ENCODE data around the gene MYO3A. TPM values are rescaled to one million over a fixed set of nuclear protein-coding genes. Genes with fewer than 3 reads are reported as not detected.
"Not testable (repeated sequence)": the region's sequence is repeated elsewhere in the genome, so short reads cannot be mapped to it uniquely, and the experiment has no call there.

MYO3A gene
- total RNA-seq, 1 experiment from 2014 or later = not detected

DNA sequence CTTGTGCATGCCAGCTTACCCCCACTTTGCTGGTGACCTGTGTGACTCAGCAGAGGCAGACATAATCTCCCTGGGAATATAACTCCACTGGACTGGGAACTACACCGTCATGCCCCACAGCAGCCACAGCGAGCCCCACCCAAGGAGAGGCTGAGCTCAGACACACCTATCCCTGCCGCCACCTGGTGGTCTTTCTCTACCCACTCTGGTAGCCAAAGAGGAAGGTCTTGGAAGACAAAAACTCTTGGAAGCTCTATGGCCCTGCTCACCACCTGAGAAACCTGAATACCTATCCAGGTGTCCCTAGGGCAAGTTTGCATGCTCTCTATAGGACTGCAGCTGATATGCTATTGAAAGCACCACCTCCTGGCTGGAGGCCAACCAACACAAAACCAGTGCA lies 48.1 kb downstream of the MYO3A start:
- DNase-seq (ENCODE audit: low read depth) = no peak

DNA sequence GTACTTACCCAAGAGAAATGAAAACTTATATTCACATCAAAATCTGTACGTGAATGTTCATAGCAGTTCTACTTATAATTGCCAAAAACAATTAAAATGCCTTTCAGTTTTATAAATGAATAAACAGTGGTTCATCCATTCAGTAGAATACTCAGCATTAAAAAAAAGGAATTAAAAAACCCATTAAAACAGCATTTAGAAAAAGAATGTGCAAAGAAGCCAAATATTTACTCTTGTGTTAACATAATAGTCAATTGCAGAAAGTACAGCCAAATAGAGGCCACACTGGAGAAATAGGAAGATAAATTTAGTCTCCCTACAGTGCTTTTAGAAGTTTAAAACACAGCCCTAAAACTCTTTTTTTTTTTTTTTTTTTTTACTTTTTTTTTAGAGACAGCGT lies 54.6 kb downstream of the MYO3A start:
- no peak for DNase-seq (ENCODE audit: low read depth)

DNA sequence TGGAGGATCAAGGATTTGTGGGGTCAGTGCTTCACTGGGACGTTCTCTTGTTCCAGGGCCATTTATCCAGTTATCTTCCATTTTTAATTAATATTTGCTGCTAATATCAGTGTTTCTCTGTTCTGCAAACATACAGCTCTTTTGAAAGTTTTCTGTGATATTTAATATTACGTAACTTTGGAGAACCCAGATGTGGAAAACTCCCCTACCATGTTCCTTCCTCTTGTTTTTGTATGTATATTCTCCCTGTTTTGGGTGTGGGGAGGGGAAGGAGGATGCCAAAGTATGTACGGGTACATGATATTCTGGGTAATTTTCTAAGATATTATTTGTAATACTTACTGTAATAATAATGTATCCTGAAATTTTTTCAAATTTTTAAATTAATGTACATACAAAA lies 55.9 kb downstream of the MYO3A start:
- DNase-seq (ENCODE audit: low read depth) = no peak

DNA sequence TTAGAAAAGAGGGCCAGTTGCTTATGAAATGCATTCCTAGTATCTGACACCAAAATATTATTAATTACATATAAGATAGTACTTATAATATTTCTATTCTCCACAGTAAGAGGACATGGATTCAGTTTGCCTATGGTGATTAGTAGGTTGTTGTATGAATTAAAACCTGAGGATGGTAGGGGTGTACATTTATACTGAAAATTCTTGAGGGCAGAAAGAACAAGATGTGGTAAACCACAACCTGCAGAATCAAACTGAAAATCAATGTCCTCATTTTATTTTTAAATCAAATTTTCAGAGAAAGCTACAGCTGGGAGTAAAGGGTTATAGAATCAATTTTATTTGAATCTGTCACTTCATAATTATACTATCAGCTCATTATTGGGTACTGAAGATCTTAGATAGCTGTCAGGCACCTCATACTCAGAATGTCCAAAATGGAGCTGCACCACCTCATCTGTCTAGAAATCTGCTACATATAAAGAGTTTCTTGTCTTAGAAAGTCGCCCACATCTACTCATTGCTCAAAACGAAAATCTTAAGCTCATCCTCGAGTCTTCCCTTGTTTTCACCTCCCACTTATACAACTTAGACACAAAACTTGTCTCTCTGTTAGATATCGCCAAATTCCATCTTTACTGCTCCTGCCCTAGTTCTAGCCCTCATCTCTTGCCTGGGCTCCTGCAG lies 65.4 kb downstream of the MYO3A start:
- no peak for DNase-seq (ENCODE audit: low read depth)

DNA sequence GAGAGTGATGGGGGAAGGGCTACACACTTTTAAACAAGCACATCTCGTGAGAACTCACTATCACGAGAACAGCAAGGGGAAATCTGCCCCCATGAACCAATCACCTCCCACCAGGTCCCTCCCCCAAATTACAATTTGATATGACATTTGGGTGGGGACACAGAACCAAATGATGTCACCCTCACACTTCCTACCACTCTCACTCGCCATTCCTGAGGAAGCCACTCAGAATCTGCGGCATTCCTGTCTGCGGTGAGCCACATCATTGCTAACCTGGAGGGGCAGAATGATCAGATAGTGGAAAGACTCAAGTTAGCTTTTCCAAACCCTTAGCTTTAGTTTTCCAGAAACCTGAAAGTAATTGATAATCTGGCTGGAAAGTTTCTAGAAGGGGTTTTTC lies 66.9 kb downstream of the MYO3A start:
- peak; percentile 11 for DNase-seq (ENCODE audit: low read depth)

DNA sequence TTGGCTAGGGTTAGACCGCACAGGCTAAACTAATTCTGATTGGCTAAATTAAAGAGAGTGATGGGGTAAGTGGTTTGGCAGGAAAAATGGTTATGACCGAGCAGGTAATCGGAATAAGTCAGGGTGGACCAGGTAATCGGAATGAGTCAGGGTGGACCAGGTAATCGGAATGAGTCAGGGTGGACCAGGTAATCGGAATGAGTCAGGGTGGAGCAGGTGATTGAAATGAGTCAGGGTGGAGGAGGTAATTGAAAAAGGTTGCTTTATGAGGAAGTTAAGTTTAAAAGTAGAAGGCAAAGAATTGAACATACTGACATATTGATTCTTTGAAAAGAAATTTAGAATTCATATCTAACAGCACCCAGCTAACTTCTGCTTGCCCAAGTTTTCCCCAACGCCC lies 68.4 kb downstream of the MYO3A start:
- DNase-seq (ENCODE audit: low read depth) = not testable (repeated sequence)

DNA sequence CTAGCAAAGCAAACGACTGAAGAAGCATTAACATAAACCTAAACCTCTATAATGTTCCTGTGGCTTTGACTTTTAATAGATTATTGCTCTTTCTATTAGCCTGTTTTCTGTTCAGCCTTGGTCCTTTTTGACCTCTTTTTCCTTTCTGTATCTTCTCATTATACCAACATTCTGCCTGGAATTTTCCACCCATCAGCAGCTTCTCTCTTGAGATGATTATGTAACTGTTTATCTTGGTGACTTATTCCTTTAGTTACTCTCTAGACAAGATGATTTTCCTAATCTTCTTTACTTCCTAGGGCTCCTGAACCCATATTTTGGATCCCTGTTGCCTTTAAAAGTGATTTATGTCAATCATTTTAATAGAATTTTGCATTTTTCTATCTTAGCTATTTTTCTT lies 81.1 kb downstream of the MYO3A start:
- DNase-seq (ENCODE audit: low read depth) = no peak

DNA sequence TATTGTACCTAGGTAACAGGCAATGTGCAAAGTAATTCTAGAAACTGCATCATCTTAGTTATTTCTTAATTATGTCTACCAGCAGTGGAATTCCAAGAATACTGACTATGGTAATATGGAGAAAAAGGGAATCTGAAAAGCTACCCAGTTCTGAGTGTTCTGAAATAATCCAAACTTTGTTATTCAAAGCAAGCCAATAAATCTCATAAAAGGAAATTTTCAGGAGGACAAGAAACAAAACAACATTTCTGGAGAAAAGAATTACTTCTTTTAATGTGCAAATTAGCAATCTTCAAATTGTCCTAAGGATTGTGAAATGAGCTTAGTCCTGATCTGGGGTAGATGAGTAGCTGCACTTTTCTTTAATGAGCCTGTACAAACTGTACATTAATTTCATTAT lies 88.8 kb downstream of the MYO3A start:
- no peak for DNase-seq (ENCODE audit: low read depth)

DNA sequence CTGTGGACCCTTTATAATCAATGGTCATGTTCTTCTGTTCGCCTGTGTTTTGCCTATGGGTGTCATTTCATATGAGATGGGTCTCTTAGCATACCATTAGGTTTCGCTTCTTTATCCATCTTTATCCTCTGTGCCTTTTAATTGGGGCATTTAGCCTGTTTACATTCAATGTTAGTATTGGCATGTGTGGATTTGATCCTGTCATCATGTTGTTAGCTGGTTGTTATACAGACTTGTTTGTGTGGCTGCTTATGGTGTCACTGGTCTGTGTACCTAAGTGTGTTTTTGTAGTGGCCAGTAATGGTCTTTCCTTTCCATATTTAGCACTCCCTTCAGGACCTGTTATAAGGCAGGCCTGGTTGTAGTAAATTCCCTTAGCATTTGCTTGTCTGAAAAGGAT lies 90.3 kb downstream of the MYO3A start:
- DNase-seq (ENCODE audit: low read depth) = no peak

DNA sequence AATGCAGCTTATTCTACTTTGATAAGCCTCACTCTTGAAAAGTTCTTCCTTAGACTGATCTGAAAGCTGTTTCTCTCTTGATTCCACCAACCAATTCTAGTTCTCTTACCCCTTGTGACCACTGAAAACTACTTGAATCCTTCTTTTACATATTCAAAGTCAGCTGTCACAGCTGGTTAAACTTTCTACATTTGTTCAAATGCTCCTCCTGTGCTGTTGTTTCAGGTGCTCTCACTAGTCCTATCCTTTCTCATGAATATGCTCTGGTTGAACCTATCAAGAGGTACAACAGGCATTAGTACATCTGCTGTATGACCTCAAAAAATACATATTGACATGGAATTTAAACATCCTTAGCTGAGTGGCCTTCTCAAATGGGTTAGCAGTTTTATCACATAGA lies 91.5 kb downstream of the MYO3A start:
- no peak for DNase-seq (ENCODE audit: low read depth)

DNA sequence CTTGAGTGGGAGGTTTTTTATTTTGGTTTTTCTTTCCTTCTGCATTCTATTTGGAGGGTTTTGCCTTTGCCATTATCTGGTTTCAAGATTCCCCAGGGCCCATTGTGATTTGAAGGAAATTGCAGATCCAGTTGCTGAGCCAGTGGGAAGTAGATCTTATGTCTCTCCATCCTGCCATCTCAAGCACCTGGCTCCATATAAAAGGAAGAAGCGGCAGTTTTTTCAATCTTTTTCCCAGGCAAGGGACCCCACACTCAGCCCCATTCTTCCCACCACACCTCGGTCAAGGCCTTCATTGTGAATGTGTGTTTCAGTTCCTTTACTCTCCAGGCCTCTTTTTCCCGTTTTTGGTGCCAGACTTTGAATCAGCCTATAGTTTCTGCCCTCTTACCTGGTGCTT lies 95.8 kb downstream of the MYO3A start:
- DNase-seq (ENCODE audit: low read depth) = no peak

DNA sequence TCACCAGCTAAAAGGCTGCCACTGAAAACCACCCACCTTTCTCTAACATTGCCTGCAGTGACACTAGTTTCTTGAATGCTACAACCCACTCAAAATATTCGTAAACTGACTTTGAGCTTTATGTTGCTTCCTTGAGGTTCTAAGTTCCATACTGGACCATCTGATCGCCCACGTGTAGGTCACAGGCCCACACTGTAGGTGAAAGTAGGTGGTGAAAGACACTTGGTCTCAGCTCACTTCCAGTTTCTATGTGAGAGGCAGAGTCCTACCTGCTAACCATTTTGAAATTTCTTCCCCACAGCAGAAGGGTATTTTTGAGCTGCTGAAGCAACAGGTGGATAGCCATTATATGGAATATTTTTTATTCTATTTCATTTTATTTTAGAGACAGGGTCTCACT lies 97.3 kb downstream of the MYO3A start:
- no peak for DNase-seq (ENCODE audit: low read depth)

DNA sequence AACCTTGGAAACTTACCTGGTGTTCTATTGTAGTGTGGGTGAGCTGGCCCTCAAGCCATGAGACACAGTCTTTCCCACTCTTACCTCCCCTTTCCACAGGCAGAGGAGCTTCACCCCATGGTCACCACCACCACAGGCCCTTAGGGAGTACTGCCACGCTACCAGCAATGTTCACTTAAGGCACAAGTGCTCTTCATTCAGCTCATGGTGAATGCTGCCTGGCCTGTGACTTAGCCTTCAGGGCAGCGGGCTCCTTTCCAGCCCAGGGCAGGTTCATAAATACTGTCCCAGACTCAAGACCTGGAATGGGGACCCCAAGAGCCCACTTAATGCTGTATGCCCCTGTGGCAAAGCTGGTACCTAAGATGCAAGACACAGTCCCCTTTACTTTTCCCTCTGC lies 109.4 kb downstream of the MYO3A start:
- no peak for DNase-seq (ENCODE audit: low read depth)

DNA sequence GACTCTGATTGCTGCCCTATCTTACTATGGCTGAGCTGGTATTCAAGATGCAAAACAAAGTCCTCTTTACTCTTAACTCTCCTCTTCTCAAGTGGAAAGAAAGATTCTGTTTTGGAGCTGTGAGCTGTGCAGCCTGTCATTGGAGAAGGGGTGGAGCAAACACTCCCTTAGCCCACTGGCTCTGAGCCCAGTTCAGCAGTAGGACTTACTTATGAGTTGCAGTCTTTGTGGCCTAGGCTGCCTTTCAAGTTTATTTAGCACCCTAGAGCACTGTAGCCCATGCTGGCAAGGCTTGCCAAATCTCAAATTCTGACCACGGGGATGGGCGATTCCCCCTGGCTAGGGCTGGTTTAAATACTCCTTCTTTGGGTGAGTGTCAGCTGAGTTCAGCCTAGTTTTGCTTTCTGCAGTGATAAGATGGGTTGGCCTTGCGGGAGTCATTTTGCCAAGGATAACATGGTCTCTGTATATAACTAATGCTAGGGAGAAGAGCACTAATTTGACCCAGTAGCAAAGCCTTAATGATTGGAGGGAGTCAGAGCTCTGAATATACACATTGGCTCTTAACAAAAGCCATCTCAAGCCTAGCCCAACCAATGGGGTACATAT lies 110.2 kb downstream of the MYO3A start:
- peak; percentile 0 for DNase-seq (ENCODE audit: low read depth)

DNA sequence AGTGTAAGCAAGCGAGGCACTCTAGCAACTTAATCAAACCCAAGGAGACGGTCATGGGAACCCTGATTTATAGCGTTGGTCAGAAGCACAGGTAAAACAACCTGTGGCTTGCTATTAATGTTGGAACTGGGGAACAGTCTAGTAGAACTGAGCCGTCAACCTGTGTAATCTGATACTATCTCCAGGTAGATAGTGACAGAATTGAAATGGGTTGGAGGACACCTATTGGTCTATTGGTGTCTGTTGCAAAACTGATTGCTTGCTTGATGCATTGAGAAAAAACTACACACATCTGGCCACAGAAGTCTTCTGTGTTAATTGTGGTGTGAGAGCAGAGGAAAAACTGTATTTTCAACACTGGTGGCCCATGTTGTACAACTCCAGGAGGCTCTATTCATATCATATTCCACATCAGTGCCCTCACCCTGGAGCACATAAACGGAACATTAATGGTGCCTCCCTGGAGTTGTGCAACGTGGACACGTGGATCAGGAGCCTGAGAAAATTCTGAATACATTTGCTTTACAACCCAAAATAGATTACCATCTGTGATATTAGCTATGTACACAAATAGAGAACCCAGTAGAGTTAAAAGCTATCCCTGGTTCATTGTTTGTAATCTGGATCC lies 112.2 kb downstream of the MYO3A start:
- no peak for DNase-seq (ENCODE audit: low read depth)

DNA sequence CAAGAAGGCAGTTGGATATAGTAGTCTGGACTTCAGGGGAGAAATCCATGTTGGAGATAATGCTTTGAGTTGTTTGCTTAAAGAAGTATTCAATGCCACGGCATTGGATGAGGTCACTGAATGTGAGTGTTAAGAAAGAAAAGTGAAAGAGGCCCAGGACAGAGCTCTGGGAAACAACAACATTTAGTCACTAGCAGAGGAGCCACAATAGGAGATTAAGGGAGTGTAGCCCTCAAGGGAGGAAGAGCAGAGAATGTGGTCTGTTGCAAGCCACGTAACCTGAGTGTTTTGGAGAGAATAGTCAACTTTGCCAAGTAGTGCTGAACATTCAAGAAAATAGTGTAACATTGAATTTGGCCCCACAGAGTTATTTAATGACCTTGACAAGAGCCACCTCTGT lies 114.7 kb downstream of the MYO3A start:
- peak; percentile 0 for DNase-seq (ENCODE audit: low read depth)

DNA sequence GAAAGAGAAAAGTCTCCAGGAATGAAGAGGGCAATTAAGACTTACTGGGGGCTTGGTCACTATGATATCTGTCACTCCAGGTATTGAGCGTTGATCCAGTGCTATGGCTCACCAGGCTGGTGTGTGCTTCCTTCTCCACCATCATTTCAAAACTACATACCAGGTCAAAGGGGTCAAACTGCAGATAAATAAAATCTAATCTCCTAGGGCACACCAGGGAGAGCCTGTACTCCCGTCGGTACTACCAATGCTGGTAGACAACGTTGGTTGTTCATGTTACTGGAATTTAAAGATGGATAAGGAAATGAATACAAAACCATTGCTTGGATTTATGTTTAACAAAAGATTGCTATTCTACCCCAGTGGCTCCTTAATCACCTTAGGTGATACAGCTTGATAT lies 118.3 kb downstream of the MYO3A start:
- DNase-seq (ENCODE audit: low read depth) = no peak

DNA sequence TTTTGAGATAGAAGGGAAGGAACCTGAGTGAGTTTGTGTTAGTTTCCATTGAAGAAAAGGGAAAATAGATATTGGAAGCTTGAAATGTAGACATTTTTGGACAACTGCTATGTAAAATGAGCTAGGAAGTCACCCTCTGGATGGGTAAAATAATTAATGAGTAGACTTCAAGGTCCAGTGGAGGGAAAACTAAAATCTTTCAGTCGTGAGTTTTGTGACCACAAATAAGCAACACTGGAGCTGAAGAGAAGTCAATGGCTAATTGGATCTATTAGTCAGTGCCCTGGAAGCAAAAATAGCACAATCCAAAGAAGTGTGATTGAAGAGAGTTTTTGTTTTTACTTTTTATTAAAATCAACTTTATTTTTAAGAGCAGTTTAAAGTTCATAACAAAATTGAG lies 123.4 kb downstream of the MYO3A start:
- DNase-seq (ENCODE audit: low read depth) = no peak

DNA sequence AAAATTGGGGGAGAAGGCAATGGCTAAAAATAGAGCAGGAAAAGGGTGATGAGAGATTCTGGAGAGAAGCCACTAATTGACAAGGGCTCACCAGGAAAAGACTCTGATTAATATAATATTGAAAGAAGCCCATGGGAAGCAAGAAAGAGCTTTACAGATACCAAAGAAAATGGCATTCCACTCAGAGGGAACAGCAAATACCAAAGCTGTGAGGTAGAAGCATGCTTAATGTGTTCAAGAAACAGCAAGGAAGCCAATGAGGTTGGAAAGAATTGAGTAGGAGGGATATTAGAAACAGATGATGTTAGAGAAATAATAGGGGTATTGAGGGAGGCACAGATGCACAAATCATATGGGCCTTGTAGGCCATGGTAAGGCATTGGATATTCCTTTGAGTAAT lies 130.1 kb downstream of the MYO3A start:
- no peak for DNase-seq (ENCODE audit: low read depth)

DNA sequence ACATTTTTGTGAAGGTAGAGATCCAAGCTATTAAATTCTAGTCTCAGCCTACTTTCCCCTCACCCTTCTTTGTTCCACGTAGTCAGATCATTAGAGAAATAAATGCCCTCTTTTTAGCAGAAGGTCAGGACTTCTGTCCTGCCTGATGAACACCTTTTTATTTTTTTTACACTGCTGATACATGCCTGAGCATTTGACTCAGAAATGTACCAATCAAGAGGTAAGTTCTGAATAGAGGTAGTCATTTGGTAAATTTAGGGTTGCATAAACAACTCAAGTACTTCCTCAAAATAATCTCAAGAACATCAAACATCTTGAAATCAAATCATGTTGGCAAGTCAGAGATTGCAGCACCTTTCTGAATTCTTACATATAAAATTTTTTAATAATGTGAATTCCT lies 133.7 kb downstream of the MYO3A start:
- no peak for DNase-seq (ENCODE audit: low read depth)

DNA sequence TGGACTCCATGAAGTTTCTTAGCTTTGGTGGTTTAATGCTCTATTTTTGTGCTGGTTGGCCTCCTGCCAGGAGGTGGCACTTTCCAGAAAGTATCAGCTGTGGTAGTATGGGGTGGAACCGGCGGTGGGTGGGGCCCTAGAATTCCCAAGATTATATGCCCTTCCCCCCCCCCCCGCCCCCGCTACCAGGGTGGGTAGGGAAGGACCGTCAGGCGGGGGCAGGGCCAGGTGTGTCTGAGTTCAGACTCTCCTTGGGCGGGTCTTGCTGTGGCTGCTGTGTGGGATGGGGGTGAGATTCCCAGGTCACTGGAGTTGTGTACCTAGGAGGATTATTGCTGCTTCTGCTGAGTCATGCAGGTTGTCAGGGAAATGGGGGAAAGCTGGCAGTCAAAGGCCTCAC lies 146.9 kb downstream of the MYO3A start:
- not testable (repeated sequence) for DNase-seq (ENCODE audit: low read depth)

DNA sequence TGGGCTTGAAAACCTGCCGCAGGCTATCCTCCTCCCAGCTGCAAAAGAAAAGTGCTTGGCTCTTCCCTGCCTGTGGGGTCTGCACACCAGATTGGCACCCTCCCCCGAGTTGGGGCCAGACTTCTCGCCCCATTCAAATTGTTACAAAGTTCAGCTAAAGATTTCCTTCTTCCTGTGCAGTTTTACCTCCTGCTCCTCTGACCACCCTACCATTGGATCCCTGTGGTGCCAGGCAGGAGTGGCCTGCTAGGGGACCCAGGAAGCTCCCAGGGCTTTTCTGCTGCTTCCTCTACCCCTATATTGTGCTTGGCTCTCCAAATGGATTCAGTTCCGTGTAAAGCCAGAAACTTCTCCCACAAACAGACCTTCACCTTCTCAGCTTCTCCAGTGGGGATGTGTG lies 147.4 kb downstream of the MYO3A start:
- DNase-seq (ENCODE audit: low read depth) = no peak

DNA sequence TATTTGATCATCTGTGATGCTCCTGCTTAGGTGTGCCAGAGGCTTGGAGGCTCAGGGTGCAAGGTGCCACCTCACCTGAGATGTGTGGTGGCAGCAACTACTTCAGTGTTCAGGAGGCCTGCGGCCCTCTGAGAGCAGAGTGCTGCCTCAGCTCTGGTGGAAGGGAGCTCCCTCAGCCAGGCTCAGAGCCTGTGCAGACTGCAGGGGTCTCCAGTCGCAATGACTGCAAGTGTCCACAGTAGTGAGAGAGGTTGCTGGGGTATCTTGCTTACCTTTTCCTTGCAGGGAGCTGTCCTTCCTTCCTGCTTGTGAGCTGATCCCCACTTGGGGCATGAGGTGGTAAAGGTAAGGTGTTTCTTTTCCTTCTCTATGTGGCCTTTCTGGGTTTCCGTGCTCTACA lies 151.5 kb downstream of the MYO3A start:
- DNase-seq (ENCODE audit: low read depth) = no peak

DNA sequence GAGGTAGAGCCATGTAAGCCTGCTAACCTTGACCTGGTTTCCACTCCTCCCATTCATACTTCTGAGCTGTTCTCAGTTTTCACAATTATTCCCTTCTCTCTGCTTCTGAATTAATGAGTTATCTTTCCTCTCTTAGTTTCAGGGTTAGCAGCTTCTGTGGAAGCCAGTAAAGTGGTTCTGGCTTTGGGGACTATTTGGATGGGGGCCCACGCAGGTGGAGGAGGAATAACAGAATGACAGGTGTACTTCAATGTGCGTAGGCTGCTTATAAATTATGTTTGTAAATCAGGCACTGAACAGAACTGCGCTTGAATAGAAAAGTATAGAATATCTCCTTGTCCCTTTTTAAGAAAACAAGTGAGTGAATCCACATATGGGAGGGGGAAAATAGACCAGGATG lies 153.6 kb downstream of the MYO3A start:
- DNase-seq (ENCODE audit: low read depth) = no peak
